GM21423 (cell line): ENCODE results near the gene B4GALNT4.
"Not testable (repeated sequence)": the region's sequence is repeated elsewhere in the genome, so short reads cannot be mapped to it uniquely, and the experiment has no call there.

Experiments used
- ATAC-seq: cut with Tn5 transposase; IDR thresholded peaks from one replicate; pipeline ENCODE4 v1.9.1; 2021; ENCODE audit warnings: mild to moderate bottlenecking, moderate library complexity; ENCODE audit not compliant: unreplicated experiment

Gene B4GALNT4

DNA sequence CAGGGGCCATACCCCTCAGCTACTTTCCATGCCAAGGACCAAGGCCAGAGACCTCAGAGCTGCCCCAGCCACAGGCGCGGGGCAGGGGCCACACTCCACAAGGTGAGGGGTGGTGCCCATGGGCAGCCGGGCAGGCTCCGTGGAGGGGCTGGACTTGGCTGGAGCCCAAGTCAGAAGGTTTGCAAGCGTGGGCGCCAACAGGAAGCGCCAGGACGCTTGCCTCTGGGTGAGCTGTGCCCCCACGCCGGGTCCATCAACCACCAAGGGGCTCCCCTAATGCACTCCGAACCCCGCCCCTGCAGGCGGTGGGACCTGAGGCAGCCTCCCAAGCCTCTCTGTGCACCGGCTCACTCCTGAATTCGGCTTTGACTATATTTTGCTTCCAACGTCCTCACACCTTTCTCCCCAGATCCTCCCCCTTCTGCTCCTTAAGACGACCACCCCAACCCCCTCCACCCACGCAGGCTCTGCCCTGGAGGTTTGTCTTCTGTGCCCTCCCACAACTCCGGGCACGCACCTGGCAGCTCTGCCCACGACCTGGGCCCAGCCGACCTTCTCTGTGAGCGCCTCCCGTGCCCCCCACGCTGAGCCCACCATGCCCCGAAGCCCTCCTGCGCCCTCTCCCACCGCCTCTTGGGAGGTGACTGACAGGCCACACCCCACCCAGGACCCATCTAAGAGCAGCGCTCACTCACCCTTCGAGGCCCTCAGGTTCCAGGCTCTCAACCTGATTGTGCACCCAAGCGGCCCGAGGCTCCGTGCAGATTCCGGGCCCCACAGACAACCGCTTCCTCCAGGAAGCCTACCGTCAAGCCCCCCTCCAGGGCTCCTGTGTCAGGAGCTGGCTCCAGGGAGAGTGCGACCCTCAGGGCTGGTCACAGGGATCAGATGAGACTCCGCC, 22.1 kb downstream of the B4GALNT4 start:
- no peak for ATAC-seq

DNA sequence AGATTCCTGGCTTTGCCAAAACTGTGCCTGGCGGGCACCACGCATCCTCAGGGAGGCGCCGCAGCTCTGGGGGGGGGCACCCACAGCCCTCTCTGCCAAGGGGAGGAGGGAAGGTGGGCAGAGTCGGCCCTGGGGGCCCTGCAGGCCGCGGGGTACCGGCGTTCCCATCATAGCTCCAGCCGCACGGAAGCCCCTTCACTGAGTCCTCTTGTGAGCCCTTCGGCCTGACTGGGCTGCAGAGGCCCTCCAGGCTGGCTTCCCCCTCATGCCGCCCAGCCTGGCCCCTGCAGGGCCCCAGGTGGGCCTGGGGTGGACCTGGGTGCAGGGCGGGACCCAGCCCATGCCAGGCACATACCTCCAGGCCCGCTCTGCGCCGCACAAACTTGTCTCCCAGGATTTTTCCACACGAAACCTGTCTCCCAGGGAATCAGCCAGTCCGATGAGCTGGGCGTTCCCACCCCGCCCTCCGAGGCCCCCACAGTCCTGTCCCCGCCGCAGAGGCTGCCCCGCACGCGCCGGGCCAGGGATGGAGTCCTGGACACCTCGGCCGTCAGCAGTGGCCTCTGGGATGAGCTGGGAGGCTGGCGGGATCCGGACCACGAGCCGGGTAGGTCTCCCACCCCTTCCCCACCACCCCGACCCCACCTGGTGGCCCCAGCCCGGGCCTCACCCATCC, 22.9 kb downstream of the B4GALNT4 start:
- no peak for ATAC-seq

DNA sequence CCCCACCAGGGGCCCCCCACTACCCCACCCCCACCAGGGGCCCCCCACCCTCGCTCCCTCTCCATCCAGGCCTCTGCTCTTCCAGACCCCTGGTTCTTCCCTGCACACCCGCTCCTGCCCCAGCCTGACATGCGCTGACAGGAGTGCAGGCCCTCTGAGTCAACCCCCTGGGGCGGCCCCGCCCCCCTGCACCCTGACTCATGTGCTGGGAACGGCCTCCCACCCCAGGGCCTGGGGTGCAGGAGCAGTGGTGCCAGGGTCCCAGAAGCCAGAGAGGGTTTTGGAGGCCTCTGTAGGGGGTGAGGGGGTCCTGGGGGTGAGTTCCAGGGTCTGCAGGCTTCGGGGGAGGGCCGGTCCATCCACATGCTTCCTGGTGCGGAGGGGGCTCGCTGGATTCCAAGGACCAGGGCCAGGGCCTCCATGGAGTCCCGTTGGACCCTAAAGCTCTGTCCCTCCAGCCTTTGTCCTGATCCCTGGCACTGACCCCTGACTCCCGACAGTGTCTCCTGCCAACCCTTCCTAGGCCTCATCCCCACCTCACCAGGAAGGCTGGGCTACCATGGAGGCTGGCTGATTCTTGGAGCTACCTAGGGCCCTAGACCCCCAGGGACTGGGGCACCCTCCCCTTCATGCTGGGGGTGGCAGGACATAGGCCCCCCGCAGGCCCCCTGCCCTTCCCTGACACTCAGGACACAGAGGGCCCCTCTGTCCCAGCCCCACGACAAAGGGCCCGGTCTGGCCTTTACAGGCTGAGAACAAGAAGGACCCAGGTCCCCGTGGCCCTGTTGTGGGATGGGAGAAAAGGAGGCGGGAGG, 24.1 kb downstream of the B4GALNT4 start:
- no peak for ATAC-seq

DNA sequence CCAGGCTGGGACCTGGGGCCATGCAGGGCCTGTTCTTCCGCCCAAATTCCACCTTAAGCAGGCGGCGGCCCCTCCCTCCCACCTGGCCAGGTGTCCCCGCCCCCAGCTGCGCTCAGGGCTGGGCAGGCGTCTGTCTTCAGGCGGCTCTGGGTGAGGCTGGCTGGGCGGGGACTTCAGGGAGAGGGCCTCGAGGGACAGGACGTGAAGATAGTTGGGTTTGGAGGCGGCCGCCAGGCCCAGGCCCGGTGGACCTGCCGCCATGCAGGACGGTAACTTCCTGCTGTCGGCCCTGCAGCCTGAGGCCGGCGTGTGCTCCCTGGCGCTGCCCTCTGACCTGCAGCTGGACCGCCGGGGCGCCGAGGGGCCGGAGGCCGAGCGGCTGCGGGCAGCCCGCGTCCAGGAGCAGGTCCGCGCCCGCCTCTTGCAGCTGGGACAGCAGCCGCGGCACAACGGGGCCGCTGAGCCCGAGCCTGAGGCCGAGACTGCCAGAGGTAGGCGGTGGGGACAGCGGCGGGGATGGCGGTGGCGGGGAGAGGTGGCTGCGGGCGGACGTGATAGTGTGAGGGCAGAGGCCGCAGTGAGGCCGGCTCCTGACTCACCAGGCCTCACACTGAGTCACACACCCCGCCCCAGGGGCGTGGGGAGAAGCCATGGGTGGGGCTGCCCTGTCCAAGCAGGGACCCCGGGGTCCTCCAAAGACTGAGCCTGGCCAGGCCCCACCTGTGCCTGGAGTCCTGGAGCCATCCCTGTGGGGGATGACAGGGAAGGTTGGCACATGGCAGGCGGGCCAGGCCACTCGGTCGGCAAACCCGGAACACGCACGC, 24.9 kb downstream of the B4GALNT4 start, which contains the start of gene PKP3:
Gene PKP3 (plus strand): TSS at position 176 of the 824 bp plus-strand sequence. CDS start 84 bp downstream, at position 260.
- ATAC-seq, result no peak

DNA sequence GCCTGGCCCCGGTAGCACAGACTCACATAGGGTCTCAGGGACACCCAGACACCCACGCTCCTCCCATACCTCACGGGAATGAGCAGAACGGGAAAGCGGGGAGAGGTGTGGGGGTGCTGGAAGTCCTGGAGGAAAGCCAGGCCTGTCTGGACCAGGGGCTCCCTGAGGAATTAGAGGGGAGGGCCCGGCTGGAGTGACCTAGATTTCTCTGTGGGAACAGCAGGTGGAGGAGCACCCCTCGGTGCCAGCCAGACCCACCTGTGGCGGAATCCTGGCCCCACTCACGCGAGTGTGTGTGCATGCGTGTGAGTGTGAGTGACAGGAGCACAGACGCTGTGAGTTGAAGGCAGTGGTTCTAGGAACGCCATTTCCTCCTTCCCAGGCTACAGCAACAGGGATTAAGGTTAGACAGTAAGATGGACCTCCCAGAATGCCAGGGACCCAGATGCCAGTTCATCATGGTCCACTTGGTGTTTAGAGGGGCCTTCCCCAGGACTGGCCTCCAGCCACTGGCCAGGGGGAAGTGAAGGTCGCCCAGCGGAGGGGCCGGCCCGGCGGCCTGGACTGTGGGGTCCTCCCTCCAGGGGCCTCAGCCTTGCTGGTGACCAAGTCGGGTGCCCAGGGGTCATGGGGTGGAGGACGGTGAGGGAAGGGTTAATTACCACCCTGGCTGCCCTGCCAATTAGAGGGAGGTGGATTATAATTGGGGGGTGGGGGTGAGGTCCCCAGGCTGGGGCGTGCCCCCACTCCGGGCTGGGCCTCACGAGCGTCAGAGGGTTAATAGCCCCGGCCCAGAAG, 25.8 kb downstream of the B4GALNT4 start:
- no peak for ATAC-seq

DNA sequence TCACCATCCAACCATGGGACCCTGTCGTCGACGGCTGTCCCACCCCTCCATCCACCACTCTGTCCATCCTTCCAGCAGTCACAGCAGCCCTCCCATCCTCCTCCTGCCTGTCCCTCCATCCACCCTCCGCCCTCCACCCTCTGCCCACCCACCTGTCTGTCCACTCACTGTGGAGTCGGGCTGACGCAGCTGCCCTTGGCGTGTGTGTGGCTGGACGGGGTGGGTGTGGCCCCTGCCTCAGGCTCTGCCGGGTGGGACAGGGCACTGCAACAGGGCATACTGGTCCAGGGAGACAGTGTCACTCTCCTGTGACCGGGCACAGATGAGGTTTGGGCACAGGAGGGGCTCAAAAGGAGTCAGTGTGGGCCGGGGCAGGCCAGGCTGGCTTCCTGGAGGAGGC, 26.6 kb downstream of the B4GALNT4 start:
- no peak for ATAC-seq

DNA sequence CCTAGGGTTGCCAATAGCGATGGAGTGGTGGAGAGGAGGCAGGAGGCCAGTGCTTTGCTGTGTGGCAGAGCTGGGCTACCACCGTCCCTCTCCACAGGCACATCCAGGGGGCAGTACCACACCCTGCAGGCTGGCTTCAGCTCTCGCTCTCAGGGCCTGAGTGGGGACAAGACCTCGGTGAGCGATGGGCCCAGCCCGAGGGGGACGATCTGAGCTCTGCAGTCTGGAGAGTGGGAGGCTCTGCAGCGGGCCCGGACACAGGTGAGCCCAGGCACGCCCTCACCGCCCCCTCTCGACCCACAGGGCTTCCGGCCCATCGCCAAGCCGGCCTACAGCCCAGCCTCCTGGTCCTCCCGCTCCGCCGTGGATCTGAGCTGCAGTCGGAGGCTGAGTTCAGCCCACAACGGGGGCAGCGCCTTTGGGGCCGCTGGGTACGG, 27.2 kb downstream of the B4GALNT4 start:
- no peak for ATAC-seq

DNA sequence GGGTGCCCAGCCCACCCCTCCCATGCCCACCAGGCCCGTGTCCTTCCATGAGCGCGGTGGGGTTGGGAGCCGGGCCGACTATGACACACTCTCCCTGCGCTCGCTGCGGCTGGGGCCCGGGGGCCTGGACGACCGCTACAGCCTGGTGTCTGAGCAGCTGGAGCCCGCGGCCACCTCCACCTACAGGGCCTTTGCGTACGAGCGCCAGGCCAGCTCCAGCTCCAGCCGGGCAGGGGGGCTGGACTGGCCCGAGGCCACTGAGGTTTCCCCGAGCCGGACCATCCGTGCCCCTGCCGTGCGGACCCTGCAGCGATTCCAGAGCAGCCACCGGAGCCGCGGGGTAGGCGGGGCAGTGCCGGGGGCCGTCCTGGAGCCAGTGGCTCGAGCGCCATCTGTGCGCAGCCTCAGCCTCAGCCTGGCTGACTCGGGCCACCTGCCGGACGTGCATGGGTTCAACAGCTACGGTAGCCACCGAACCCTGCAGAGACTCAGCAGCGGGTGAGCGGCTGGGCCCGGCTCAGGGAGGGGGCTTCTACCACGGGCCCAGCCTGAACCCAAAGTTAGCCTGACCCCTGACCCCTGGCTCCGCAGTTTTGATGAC, 27.7 kb downstream of the B4GALNT4 start:
- no peak for ATAC-seq

DNA sequence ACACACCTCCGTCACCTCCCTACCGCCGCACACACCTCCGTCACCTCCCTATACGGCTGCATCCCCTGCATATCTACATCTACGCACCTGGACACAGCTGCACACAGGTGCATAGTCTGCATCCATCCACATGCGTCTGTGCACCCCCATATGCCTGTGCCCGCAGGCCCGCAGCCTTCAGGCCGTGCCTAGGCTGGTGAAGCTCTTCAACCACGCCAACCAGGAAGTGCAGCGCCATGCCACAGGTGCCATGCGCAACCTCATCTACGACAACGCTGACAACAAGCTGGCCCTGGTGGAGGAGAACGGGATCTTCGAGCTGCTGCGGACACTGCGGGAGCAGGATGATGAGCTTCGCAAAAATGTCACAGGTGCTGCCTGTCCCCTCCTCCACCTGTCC, 29.5 kb downstream of the B4GALNT4 start:
- ATAC-seq, result no peak

DNA sequence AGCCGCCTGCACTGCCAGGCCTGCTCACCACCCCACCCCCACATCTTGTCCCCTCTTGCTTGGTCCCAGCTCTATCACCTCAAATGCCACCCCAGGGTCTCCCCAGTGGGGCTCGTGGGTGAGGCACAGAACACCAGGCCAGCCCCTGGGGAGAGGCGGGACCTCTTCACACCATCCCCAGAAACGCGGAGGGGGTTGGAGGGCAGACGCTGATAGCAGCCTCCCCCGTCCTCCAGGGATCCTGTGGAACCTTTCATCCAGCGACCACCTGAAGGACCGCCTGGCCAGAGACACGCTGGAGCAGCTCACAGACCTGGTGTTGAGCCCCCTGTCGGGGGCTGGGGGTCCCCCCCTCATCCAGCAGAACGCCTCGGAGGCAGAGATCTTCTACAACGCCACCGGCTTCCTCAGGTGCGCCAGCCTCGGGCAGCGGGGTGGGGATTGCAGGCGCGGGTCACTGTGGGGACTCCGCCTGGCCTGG, 30.5 kb downstream of the B4GALNT4 start:
- ATAC-seq, result no peak

DNA sequence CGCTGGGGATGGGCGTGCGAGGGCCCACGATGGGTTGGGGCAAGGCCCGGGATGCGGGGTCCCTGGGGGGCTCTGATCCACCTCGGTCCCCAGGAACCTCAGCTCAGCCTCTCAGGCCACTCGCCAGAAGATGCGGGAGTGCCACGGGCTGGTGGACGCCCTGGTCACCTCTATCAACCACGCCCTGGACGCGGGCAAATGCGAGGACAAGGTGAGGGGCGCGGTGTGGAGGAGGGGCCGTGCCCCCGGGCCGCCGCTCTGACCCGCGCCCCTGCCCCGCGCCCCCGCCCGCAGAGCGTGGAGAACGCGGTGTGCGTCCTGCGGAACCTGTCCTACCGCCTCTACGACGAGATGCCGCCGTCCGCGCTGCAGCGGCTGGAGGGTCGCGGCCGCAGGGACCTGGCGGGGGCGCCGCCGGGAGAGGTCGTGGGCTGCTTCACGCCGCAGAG, 31.0 kb downstream of the B4GALNT4 start:
- no peak for ATAC-seq

DNA sequence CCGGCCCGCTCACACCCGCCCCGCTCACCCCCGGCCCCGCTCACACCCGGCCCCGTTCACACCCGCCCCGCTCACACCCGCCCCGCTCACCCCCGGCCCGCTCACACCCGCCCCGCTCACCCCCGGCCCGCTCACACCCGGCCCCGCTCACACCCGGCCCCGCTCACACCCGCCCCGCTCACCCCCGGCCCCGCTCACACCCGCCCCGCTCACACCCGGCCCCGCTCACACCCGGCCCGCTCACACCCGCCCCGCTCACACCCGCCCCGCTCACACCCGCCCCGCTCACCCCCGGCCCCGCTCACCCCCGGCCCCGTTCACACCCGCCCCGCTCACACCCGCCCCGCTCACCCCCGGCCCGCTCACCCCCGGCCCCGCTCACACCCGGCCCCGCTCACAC, 31.9 kb downstream of the B4GALNT4 start:
- not testable (repeated sequence) for ATAC-seq

DNA sequence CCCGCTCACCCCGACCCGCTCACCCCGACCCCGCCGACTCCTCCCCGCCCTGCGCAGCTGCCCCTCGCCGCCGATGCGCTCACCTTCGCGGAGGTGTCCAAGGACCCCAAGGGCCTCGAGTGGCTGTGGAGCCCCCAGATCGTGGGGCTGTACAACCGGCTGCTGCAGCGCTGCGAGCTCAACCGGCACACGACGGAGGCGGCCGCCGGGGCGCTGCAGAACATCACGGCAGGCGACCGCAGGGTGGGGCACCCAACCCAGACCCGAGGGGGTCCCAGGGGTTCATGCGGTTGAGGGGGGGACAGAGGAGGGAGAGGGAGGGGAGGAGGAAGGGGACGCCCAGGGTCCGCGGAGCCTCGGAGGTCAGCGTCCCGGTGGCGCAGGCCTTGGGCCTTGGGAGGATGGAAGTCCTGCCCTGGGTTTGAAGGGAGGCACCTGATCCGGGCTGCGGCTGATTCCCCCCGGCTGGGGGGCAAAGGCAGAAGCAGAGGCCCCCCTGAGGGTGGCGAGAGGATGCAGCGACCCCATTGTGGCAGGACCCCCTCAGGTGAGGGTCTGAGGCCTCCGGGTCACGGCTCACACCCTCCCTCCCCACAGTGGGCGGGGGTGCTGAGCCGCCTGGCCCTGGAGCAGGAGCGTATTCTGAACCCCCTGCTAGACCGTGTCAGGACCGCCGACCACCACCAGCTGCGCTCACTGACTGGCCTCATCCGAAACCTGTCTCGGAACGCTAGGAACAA, 33.9 kb downstream of the B4GALNT4 start:
- ATAC-seq, result no peak

DNA sequence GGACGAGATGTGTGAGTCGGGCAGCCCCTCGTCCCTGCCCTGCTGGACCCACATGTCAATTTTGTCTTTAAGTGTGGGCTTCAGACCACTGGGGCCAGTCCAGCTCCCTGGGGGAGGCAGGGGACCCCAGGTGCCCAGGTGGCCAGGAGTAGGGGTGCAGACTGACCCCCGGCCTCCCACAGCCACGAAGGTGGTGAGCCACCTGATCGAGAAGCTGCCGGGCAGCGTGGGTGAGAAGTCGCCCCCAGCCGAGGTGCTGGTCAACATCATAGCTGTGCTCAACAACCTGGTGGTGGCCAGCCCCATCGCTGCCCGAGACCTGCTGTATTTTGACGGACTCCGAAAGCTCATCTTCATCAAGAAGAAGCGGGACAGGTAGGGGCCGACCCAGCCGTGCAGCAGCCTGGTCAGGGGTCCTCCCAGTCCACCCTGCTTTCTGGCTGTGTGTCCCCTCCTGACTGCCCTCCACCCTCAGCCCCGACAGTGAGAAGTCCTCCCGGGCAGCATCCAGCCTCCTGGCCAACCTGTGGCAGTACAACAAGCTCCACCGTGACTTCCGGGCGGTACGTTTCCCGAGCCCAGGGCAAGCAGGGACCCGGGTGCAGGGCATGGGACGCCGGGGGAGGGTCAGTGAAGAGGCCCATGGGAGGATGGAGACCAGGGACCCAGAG, 34.6 kb downstream of the B4GALNT4 start:
- ATAC-seq, result no peak

DNA sequence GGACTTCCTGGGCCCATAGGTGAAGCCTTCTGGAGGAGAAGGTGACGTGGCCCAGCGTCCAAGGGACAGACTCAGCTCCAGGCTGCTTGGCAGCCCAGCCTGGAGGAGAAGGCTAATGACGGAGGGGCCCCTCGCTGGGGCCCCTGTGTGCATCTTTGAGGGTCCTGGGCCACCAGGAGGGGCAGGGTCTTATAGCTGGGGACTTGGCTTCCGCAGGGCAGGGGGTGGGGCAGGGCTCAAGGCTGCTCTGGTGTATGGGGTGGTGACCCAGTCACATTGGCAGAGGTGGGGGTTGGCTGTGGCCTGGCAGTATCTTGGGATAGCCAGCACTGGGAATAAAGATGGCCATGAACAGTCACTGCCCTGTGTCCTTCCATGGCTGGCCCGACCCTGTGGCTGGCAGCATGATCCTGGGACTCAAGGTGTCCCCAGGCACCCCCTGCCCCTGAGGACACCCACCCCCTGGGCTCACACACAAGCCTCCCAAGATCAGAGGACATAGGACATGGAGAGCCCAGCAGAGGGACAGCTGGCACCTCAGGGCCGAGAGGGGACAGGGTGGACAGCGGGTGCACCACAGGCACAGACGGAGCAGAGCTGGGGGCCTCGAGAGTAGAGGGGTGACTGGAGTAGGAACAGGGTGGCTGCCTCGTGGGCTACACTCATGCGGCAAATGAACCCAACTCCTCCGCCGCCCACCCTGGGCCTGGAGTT, 35.4 kb downstream of the B4GALNT4 start:
- no peak for ATAC-seq

DNA sequence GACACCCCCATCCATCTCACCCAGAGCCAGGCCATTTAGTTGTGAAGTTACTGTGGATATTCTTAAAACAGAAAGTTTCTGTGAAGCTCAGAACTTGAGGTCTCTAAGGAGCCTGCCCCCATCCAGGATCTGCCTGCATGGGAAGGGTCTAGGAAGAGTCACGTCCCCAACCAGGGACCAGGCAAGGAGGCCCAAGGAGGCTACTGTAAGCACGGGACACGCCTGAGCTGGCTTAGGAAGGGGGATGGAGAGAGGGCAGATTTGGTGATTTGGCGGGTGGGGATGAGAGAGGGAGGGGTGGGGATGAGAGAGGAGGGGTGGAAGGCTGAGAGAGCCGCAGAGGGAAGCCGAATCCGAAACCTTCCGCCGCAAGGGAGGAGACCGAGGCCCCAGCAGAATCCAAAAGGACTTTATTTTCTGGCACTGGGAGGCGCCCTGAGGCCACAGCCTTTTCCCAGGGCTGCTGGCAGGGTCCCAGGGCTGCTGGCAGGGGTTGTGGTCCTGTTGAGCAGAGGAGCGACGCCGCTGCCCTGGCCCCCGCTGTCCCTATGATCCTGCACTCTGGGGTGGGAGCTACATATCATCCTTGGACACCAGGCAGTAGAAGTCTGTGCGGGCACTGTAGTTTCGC, 36.1 kb downstream of the B4GALNT4 start:
- no peak for ATAC-seq
